GM12878 (cell line): ENCODE data around the gene TMEM232. TPM values are rescaled to one million over a fixed set of nuclear protein-coding genes. Genes with fewer than 3 reads are reported as not detected.

ENCODE experiments used
- ATAC-seq: fragments of 200-7000 bp; cut with Tn5 transposase; 3 replicates; pipeline ENCODE4 v1.9.1; 2020; ENCODE audit warnings: mild to moderate bottlenecking, moderate library complexity
- BruUV-seq: library from RNA; stranded (reverse); fragments of 400-500 nt; replicated peaks from 2 replicates; lab custom pipeline; 2021; lab: Mats Ljungman, UMichigan
- CTCF ChIA-PET: fragments of 300-600 bp; sonication (Branson Sonifier 250); formaldehyde crosslinking; extraction: SDS; loops from one replicate; lab custom pipeline; 2021; ENCODE audit warnings: inconsistent platforms; lab: Yijun Ruan, JAX
- POLR2A ChIA-PET: fragments of 350-600 bp; formaldehyde crosslinking; extraction: SDS; loops from one replicate; lab custom pipeline; 2021; ENCODE audit warnings: inconsistent platforms; lab: Charles Lee
- RAD21 ChIA-PET: fragments of 300-600 bp; sonication (Branson Sonifier 250); formaldehyde crosslinking; loops from one replicate; lab custom pipeline; 2023; ENCODE audit warnings: antibody characterized with exemption; ENCODE audit not compliant: unreplicated experiment; lab: Charles Lee
- SMC1A ChIA-PET: fragments of 300-600 bp; sonication (Branson Sonifier 250); formaldehyde crosslinking; loops from one replicate; lab custom pipeline; 2023; ENCODE audit not compliant: unreplicated experiment, uncharacterized antibody; lab: Charles Lee
- DNase-seq: peaks from one replicate; pipeline ENCODE4 v3.0.0-alpha.2; 2011; ENCODE audit warnings: low read depth, low spot score
- FAIRE-seq: peaks from 3 replicates; lab custom pipeline; 2011; peaks lifted over from hg19 to GRCh38; lab: Jason Lieb, UNC
- H2AFZ ChIP-seq: 2 replicates; pipeline ENCODE4 v1.6.0; 2011; ENCODE audit warnings: low read depth, low read length, control low read depth; ENCODE audit not compliant: control insufficient read depth
- H3K27ac ChIP-seq: 2 replicates; pipeline ENCODE4 v1.5.1; 2011; ENCODE audit warnings: control low read depth; ENCODE audit not compliant: control insufficient read depth, insufficient read depth
- H3K27me3 ChIP-seq, 2 experiments: replicated peaks in 1 of 2; 2 replicates each; pipeline versions ENCODE4 v1.6.0 to v1.6.1; 2011; ENCODE audit warnings: low read length in 1 of 2; ENCODE audit not compliant: control insufficient read depth in 2 of 2, insufficient read depth in 2 of 2
- H3K36me3 ChIP-seq, 2 experiments: 2 replicates each; pipeline ENCODE4 v1.5.1; 2011; ENCODE audit warnings: low read length in 1 of 2; ENCODE audit not compliant: control insufficient read depth in 2 of 2, insufficient read depth in 2 of 2
- H3K4me1 ChIP-seq: 2 replicates; pipeline ENCODE4 v1.6.1; 2011; ENCODE audit warnings: mild to moderate bottlenecking, low read length, moderate library complexity, mixed read lengths; ENCODE audit not compliant: control insufficient read depth, insufficient read depth
- H3K4me2 ChIP-seq: 2 replicates; pipeline ENCODE4 v1.6.0; 2011; ENCODE audit warnings: control low read depth; ENCODE audit not compliant: control insufficient read depth, insufficient read depth
- H3K4me3 ChIP-seq: fragments of 200-600 bp; sonication (generic); 2 replicates; pipeline ENCODE4 v1.5.1; 2016
- H3K79me2 ChIP-seq: 2 replicates; pipeline ENCODE4 v1.6.0; 2011; ENCODE audit warnings: low read length; ENCODE audit not compliant: control insufficient read depth, insufficient read depth
- H3K9ac ChIP-seq: 2 replicates; pipeline ENCODE4 v1.8.0; 2011; ENCODE audit warnings: low read length, control low read depth, mixed read lengths; ENCODE audit not compliant: control insufficient read depth, insufficient read depth
- H3K9me3 ChIP-seq: replicated peaks from 3 replicates; pipeline ENCODE4 v1.5.1; 2011; ENCODE audit warnings: mild to moderate bottlenecking, low read length; ENCODE audit not compliant: control insufficient read depth, insufficient read depth
- H4K20me1 ChIP-seq: 2 replicates; pipeline ENCODE4 v1.6.0; 2011; ENCODE audit not compliant: control insufficient read depth, insufficient read depth
- BCL3 ChIP-seq: IDR thresholded peaks from 2 replicates; pipeline ENCODE4 v1.6.1; 2011; ENCODE audit warnings: borderline replicate concordance, low read depth, mild to moderate bottlenecking, moderate library complexity, low read length; ENCODE audit not compliant: insufficient read depth, poor library complexity, severe bottlenecking
- GATAD2B ChIP-seq: fragments of 450-650 bp; conservative IDR thresholded peaks from 2 replicates; pipeline ENCODE4 v1.6.1; 2017; ENCODE audit warnings: low read depth, mild to moderate bottlenecking, moderate library complexity
- STAT1 ChIP-seq: fragments of 450-650 bp; conservative IDR thresholded peaks from 2 replicates; pipeline ENCODE4 v1.6.1; 2014; ENCODE audit warnings: antibody characterized with exemption, mild to moderate bottlenecking
- ZBTB33 ChIP-seq: fragments of 450-650 bp; IDR thresholded peaks from 2 replicates; pipeline ENCODE4 v1.6.1; 2017; ENCODE audit warnings: mild to moderate bottlenecking
- ZZZ3 ChIP-seq: IDR thresholded peaks from 2 replicates; pipeline ENCODE4 v1.6.1; 2011; ENCODE audit warnings: low read depth; ENCODE audit not compliant: control insufficient read depth, insufficient read length
- WGBS: methylation state at CpG from one replicate; pipeline ENCODE4 v1.1.6; 2016; ENCODE audit warnings: low lambda C conversion rate; ENCODE audit not compliant: insufficient replicate concordance, insufficient coverage; ENCODE audit errors: missing lambda C conversion rate; 5-methylcytosine and 5-hydroxymethylcytosine counted together
- in situ Hi-C: fragments of 300-500 bp; cut with MboI; formaldehyde crosslinking; loops from 9 replicates; pipeline ENCODE4 v1.14.3; 2018; ENCODE audit warnings: mixed read lengths
- intact Hi-C: fragments of 100-400 bp; cut with micrococcal nuclease; formaldehyde crosslinking; loops from one replicate; pipeline ENCODE4 v1.14.2; 2022; ENCODE audit not compliant: unreplicated experiment
- polyA plus RNA-seq, 11 experiments: library from polyadenylated mRNA; depleted of rRNA in 4 of 11; unstranded in 6 of 11; stranded (reverse) in 5 of 11; fragments of >200 nt; fragmentation: Nextera tagmentation in 4 of 11; fragmentation: Illumina TruSeq in 1 of 11; extraction: Ambion mirVana in 4 of 11; extraction: Trizol in 1 of 11; gene quantifications; 1 replicate in 1 of 11; 2 replicates in 10 of 11; pipeline versions ENCODE4 v1.2.1 to v1.2.3, GENCODE V29; 2011 to 2016; ENCODE audit warnings: inconsistent platforms in 2 of 11, missing spikeins in 2 of 11, low read depth in 1 of 11
- total RNA-seq, 4 experiments: library from RNA; depleted of rRNA in 3 of 4; stranded (reverse); fragments of >200 nt in 3 of 4; fragmentation: Illumina TruSeq in 1 of 4; extraction: Trizol in 1 of 4; gene quantifications; 2 replicates each; pipeline versions ENCODE4 v1.2.1 to v1.2.3, GENCODE V29; 2013 to 2021

The TMEM232 gene
- total and polyA plus RNA-seq, 10 of the 15 experiments (the other 5 are each of a cell fraction or from before 2014, with no cell fraction given): 0.29 to 1.3 (median 0.91) TPM

GRCh38 chr5:110377943-110378342, 348.5 kb downstream of the TMEM232 start:
- WGBS: 4% methylated on average over 1 of the region's 1 CpG
- H3K4me3 ChIP-seq: no peak overlapping the region
- FAIRE-seq (no peak), DNase-seq (no peak), ATAC-seq (no peak)
- RAD21 ChIA-PET: interaction anchor here (0.6 kb wide), 1 partner anchor 1492 kb away, joined by 3 read pairs; no protein-coding TSS in a partner anchor
- no peak for TF ChIP-seq ZZZ3
- no peak for TF ChIP-seq BCL3
- no peak for TF ChIP-seq ZBTB33
- no peak for TF ChIP-seq STAT1
- TF ChIP-seq GATAD2B: no peak
- H2AFZ ChIP-seq: no peak overlapping the region
- no peaks in the 10 kb centered on the region for H3K27me3 ChIP-seq
- intact Hi-C loops (no loop called here), in situ Hi-C loops (no loop called here)
- H3K9me3 ChIP-seq: no peaks in the 10 kb centered on the region
- no peak overlapping the region for H3K4me2 ChIP-seq
- no peaks in the 10 kb centered on the region for H4K20me1 ChIP-seq
- BruUV-seq: no TSS peak
- CTCF ChIA-PET: no interaction called here
- no peaks in the 10 kb centered on the region for H3K36me3 ChIP-seq
- POLR2A ChIA-PET: no interaction called here
- SMC1A ChIA-PET: interaction anchor here (1.2 kb wide), 1 partner anchor 10 kb away, joined by 3 read pairs; no protein-coding TSS in a partner anchor
- no peaks in the 10 kb centered on the region for H3K4me1 ChIP-seq
- no peak overlapping the region for H3K9ac ChIP-seq
- H3K79me2 ChIP-seq: no peaks in the 10 kb centered on the region
- H3K27ac ChIP-seq: no peak overlapping the region
